Thoracic aorta (tissue), 2 donors: ENCODE data around the gene HES2. TPM values are rescaled to one million over a fixed set of nuclear protein-coding genes. Genes with fewer than 3 reads are reported as not detected.
A peak's percentile ranks its signal among the peaks of the same experiment; 100 is the strongest.
"Not testable (repeated sequence)": the region's sequence is repeated elsewhere in the genome, so short reads cannot be mapped to it uniquely, and the experiment has no call there.

Source experiments
- ATAC-seq: fragments of 150-250 bp; one replicate; pipeline ENCODE4 v1.8.0; 2017; ENCODE audit warnings: low read depth; ENCODE audit not compliant: insufficient number of reproducible peaks, low FRiP score
- DNase-seq: peaks from one replicate; pipeline ENCODE4 v3.0.0-alpha.2; 2020; ENCODE audit warnings: low spot score
- H3K27ac ChIP-seq, 2 donors: fragments of 200-600 bp; sonication (generic); 1 replicate in 1 of 2; 2 replicates in 1 of 2; pipeline ENCODE4 v1.5.1; 2016; ENCODE audit warnings: mild to moderate bottlenecking in 2 of 2, moderate library complexity in 2 of 2
- H3K27me3 ChIP-seq: fragments of 200-600 bp; sonication (generic); replicated peaks from 2 replicates; pipeline ENCODE4 v1.6.0; 2016; ENCODE audit warnings: mild to moderate bottlenecking; ENCODE audit not compliant: insufficient read depth
- H3K36me3 ChIP-seq: fragments of 200-600 bp; sonication (generic); one replicate; pipeline ENCODE4 v1.5.1; 2016
- H3K4me1 ChIP-seq, 2 donors: fragments of 200-600 bp; sonication (generic); 1 replicate in 1 of 2; 2 replicates in 1 of 2; pipeline versions ENCODE4 v1.5.1 to v1.6.0; 2016; ENCODE audit warnings: low read depth in 2 of 2, mild to moderate bottlenecking in 1 of 2; ENCODE audit not compliant: control insufficient read depth in 1 of 2
- H3K4me3 ChIP-seq: fragments of 200-600 bp; sonication (generic); 2 replicates; pipeline ENCODE4 v1.5.1; 2016; ENCODE audit warnings: mild to moderate bottlenecking
- H3K9me3 ChIP-seq: fragments of 200-600 bp; sonication (generic); 2 replicates; pipeline ENCODE4 v1.5.1; 2016
- CTCF ChIP-seq: fragments of 200-600 bp; sonication (generic); IDR thresholded peaks from one replicate; pipeline ENCODE4 v1.5.1; 2019; ENCODE audit warnings: antibody characterized with exemption
- total RNA-seq, 2 donors: library from RNA; depleted of rRNA; stranded (reverse); fragments of >200 nt; gene quantifications; one replicate each; pipeline versions ENCODE4 v1.1.0 to v1.2.3, GENCODE V29; 2016

HES2 gene
- total RNA-seq, 2 donors from 2014 or later: not detected

GRCh38 chr1:6397844-6398441 is 21.8 kb downstream of the HES2 start:
- no peaks in the 10 kb centered on the region for H3K36me3 ChIP-seq
- DNase-seq (no peak), ATAC-seq (no peak)
- H3K27ac ChIP-seq: no peak overlapping the region
- H3K4me1 ChIP-seq: peaks cover 4 to 5% of the 10 kb centered on the region in 2 donors
- H3K9me3 ChIP-seq: no peaks in the 10 kb centered on the region
- H3K27me3 ChIP-seq: no peaks in the 10 kb centered on the region
- no peak for TF ChIP-seq CTCF
- no peak overlapping the region for H3K4me3 ChIP-seq

- H3K27ac ChIP-seq: no peak overlapping the region
- H3K9me3 ChIP-seq: no peaks in the 10 kb centered on the region
- H3K4me1 ChIP-seq: peaks cover 9 to 14% of the 10 kb centered on the region in 2 donors
- no peaks in the 10 kb centered on the region for H3K27me3 ChIP-seq
- DNase-seq (no peak), ATAC-seq (no peak)
- no peak for TF ChIP-seq CTCF
- no peak overlapping the region for H3K4me3 ChIP-seq
- H3K36me3 ChIP-seq: no peaks in the 10 kb centered on the region
Measured at GRCh38 chr1:6396998-6397397, 22.7 kb downstream of the HES2 start.

- not testable (repeated sequence) for H3K4me3 ChIP-seq, DNase-seq, H3K27me3 ChIP-seq, H3K27ac ChIP-seq, H3K36me3 ChIP-seq, H3K9me3 ChIP-seq, ATAC-seq
- H3K4me1 ChIP-seq: peaks cover 9 to 14% of the 10 kb centered on the region in 2 donors
Measured at GRCh38 chr1:6395781-6396244, 23.9 kb downstream of the HES2 start.

GRCh38 chr1:6395130-6395529 is 24.6 kb downstream of the HES2 start:
- ATAC-seq, DNase-seq, H3K4me3 ChIP-seq, H3K27me3 ChIP-seq, H3K9me3 ChIP-seq, H3K36me3 ChIP-seq, H3K27ac ChIP-seq: not testable (repeated sequence)
- H3K4me1 ChIP-seq: peaks cover 9 to 14% of the 10 kb centered on the region in 2 donors

- Histone ChIP-seq H3K4me3 (peak within 1 kb of the TSS; percentile 94), H3K4me1 (peaks cover 9 to 14% of the 10 kb centered on the region in 2 donors), H3K27me3 (no peaks in the 10 kb centered on the region), H3K9me3 (no peaks in the 10 kb centered on the region), H3K27ac (peak within 1 kb of the TSS; percentile 94 to 96), H3K36me3 (no peaks in the 10 kb centered on the region)
- peak; percentile 55 for DNase-seq
- TF ChIP-seq CTCF: no peak
- peak; percentile 91 for ATAC-seq
Measured at GRCh38 chr1:6393400-6394187, 26.1 kb downstream of the HES2 start, which contains the start of gene ACOT7. ACOT7 (minus strand) TSS chr1:6393767; CDS start chr1:6393399, 368 bp downstream.

- Histone ChIP-seq H3K9me3 (no peaks in the 10 kb centered on the region), H3K4me3 (peak overlapping the region; percentile 94), H3K36me3 (no peaks in the 10 kb centered on the region), H3K27me3 (no peaks in the 10 kb centered on the region), H3K27ac (peak overlapping the region; percentile 94 to 96), H3K4me1 (peaks cover 9 to 14% of the 10 kb centered on the region in 2 donors)
- DNase-seq: no peak
- ATAC-seq: no peak
- TF ChIP-seq CTCF: no peak
Measured at GRCh38 chr1:6392809-6393399, 26.8 kb downstream of the HES2 start.
